ENCODE measurements around the gene UBE2N.
"Not testable (repeated sequence)": the region's sequence is repeated elsewhere in the genome, so short reads cannot be mapped to it uniquely, and the experiment has no call there.

UBE2N gene

DNA sequence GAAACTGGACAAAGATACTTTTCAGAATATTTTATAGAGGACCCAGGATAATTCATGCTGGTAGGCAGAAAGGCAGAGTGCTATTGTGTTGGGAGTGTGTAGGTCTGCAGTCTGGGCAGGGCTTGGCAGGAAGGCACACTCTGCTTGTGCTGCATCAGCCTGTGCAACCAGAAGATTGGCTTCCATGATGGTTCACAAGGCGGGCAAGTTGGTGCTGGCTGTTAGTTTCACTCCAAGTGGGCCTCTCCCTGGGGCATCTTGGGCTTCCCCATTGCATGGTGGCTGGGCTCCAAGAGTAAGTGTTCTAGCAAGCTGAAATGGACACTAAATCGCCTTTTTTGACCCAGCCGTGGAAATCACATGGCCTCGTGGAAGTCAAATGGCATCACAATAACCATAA, 1.8 kb upstream of the UBE2N start:
- no peak for DNase-seq (ENCODE audit: low read depth, low spot score)

DNA sequence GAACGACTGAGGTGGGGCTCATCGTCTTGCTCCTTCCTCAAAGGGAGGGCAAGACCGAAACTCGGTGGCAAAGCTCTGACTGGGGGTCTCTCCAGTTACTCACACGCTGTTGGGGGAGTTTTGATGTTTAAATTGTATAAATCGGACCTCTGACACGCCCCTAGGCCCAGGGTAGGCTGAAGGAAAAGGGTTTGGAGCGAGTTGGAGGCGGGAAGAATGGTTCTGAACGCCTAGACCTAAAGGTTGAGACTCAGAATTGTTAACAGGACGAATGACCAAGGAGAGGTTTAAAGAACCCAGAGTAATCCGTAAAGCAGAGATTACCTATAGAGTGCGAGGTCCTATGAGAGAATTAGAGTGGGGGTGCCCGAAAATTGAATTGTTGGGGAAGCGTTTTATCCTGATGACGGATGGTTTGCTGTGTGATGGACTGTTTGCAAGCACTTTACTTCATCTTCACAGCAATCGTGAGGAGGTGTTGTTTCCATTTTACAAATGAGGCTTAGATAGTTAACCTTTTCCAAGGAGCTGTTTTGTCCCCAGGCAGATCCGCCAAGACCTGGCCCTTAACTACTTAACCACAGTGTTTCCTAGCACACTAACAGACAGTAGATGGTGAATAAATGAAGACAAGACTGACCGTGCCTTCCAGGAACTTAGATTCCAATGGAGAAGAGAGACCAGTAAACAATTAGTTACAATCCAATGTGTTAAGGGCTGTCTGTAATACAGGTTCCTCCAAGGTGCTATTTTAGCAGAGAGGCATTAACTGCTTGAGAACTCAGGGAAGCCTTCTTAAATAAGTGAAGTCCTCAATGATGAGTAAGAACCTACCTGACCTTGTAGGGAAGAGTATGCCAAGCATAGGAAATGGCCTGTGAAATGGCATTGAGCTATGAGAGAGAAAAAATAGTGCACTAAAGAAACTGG, 929 bp upstream of the UBE2N start:
- no peak for DNase-seq (ENCODE audit: low read depth, low spot score)

DNA sequence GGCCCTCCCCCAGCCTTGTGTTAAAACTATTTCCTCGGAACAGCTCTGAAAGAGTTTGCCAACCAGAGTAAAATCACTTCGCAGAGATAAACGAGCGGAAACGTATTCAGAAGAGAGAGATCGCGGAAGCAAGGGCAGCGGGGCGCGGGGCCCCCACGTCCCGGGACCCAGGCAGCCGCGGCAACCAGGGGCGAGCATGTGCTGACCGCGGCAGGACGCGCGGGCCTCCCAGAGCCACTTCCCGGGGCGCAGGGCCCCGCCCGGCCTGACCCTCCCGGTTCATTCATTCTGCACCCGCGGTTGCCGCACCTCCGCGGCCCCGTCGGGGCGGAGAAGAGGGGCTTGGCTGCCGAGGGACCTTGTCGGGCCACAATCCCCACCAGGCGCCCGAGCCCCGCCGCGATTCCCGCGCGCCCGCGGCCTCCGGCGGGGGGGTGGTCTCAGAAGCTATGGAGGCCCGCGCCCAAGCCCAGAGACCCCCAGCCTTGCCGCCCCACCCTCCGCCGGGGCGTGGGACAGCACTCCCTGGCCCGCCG, 598 bp downstream of the UBE2N start:
- DNase-seq (ENCODE audit: low read depth, low spot score), result peak; percentile 18

- DNase-seq (ENCODE audit: low read depth, low spot score), result no peak
Measured at GRCh38 chr12:93440043-93440835, 1.5 kb downstream of the UBE2N start.

- no peak for DNase-seq (ENCODE audit: low read depth, low spot score)
Measured at GRCh38 chr12:93438266-93439050, 3.3 kb downstream of the UBE2N start.

GRCh38 chr12:93434256-93434865, 7.4 kb downstream of the UBE2N start:
- no peak for DNase-seq (ENCODE audit: low read depth, low spot score)

DNA sequence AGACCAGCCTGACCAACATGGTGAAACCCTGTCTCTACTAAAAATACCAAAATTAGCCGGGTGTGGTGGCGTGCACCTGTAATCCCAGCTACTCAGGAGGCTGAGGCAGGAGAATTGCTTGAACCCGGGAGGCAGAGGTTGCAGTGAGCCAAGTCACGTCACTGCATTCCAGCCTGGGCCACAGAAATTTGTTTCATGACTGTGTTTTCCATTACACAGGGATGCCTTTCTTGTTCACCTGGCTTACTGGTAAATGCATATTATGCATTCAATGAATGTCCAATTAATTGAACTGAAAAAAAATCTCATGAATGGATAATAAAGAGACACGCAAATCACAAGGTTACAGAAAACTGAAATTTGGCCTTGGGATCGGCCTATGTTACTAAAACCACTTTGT, 9.7 kb downstream of the UBE2N start:
- not testable (repeated sequence) for DNase-seq (ENCODE audit: low read depth, low spot score)

- no peak for DNase-seq (ENCODE audit: low read depth, low spot score)
Measured at GRCh38 chr12:93430280-93430679, 11.5 kb downstream of the UBE2N start.

DNA sequence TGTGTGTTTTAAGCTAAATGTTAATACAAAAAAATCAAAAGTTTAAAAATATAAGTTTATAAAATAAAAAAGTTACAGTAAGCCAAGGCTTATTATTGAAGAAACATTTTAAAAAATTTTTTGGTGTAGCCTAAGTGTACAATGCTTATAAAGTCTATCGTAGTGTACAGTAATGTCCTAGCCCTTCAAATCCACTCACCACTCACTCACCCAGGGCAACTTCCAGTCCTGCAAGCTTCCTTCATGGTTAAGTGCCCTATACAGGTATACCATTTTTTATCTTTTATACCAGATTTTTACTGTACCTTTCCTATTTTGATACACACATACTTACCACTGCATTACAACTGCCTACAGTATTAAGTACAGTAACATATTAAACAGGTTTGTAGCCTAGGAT, 11.9 kb downstream of the UBE2N start:
- no peak for DNase-seq (ENCODE audit: low read depth, low spot score)

- DNase-seq (ENCODE audit: low read depth, low spot score), result no peak
Measured at GRCh38 chr12:93429448-93429847, 12.3 kb downstream of the UBE2N start.

- no peak for DNase-seq (ENCODE audit: low read depth, low spot score)
Measured at GRCh38 chr12:93427779-93428564, 13.8 kb downstream of the UBE2N start.

- DNase-seq (ENCODE audit: low read depth, low spot score), result no peak
Measured at GRCh38 chr12:93426412-93426805, 15.3 kb downstream of the UBE2N start.

- no peak for DNase-seq (ENCODE audit: low read depth, low spot score)
Measured at GRCh38 chr12:93425736-93426411, 15.9 kb downstream of the UBE2N start.

DNA sequence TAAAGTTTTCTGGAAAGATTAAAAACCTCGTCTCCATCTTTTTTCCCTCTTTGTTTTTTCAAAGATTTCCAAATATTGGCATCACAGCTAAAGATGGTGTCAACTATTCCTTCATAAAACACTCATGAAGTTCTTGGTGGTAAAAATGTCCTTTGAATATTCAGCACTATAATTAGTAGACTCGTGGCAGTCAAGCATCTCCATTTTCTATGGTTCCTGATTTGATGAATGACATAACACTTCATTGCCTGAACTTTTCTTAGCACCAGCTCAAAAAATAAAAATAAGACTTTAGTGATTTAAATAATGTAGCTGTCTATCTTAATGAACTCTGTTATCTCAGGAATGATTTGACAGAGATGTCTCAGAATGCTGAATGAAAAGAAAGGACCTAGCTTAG, 19.7 kb downstream of the UBE2N start:
- DNase-seq (ENCODE audit: low read depth, low spot score), result no peak

DNA sequence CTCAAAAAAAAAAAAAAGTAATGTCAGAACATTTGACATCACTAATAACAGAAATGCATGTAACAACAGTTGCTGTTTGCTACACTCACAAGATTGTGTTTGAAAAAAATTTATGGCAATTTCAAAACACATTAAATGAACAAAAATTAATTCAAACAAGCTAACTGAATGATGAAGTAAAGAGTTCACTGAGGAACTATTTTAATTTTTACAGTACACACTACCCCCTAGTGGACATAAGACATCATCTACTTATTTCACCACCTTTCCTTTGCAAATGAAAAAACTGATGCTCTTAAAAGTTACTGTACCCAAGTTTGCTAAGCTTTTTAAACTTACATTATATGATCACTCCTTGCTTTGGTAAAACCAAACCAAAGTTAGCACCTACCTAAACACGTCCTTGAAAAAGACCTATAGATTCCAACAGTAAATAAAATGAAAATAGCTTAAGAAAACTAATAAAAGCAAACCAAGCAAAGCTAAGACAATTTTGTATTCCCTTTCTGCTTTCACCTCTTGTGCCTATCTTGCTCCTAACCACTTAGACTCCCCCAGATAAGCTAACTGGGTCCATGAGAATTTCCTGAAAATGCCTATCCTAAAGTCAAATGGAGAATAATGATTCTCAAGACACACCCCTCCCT, 22.2 kb downstream of the UBE2N start:
- no peak for DNase-seq (ENCODE audit: low read depth, low spot score)

- no peak for DNase-seq (ENCODE audit: low read depth, low spot score)
Measured at GRCh38 chr12:93417967-93418480, 23.7 kb downstream of the UBE2N start.

- DNase-seq (ENCODE audit: low read depth, low spot score), result no peak
Measured at GRCh38 chr12:93415723-93416464, 25.9 kb downstream of the UBE2N start.

DNA sequence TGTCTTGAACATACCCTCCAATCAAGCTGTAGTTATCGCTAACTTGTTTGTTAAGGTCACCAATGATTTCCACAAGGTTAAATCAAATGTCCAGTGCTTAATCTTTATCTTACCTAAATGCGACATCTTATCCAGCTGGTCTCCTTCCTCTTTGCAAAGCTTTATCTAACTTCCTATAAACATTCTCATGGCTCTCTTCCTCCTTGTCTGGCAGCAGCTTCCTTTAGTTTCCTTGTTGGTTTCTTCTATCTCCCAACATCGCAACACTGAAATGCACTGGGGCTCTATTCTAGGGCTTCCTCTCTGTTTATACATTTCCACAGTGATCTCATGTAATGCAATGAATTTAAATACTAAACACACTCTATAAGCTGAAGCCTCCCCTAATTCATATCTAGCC, 28.7 kb downstream of the UBE2N start:
- no peak for DNase-seq (ENCODE audit: low read depth, low spot score)

Data from activated CD4-positive, CD25-positive, alpha-beta regulatory T cell treated with anti-CD3 and anti-CD28 coated beads, Interleukin-2, amount 50 U/mL, for 16 hours (primary cell).